ENCODE measurements around the gene ASCC3.

Gene ASCC3

DNA sequence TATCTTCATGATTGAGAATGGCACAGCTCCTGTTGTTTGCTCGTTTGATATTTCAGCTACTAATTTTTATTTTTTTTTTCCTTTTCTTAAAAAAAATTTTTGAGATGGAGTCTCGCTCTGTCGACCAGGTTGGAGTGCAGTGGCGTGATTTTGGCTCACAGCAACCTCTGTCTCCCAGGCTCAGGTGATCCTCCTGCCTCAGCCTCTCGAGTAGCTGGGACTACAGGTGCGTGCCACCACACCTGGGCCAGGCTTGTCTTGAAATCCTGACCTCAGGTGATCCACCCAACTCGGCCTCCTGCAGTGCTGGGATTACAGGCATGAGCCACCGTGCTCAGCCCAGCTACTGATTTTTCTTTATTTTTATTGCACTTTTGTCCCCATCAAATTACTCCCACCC is 266.2 kb downstream of the ASCC3 start:
- H4K91ac ChIP-seq (ENCODE audit: low read length) = no peak overlapping the region
- no peak overlapping the region for H2AK5ac ChIP-seq (ENCODE audit: low read length, severe bottlenecking)
- H3K4me3 ChIP-seq (ENCODE audit: insufficient read depth in 1 of 2, low read depth in 1 of 2, low read length in 2 of 2) = no peak overlapping the region
- H4K8ac ChIP-seq (ENCODE audit: low read length) = no peak overlapping the region
- no peak overlapping the region for H3K4ac ChIP-seq (ENCODE audit: low read depth in 1 of 2, low read length in 2 of 2)
- H3K14ac ChIP-seq (ENCODE audit: low read length in 2 of 2) = no peak overlapping the region
- H2BK12ac ChIP-seq (ENCODE audit: low read length in 2 of 2) = no peak overlapping the region
- H3K36me3 ChIP-seq (ENCODE audit: control insufficient read depth in 1 of 2, insufficient read depth in 2 of 2, low read depth in 1 of 2, low read length in 2 of 2) = peaks cover 0 to 34% of the 10 kb centered on the region in 2 experiments
- no peak overlapping the region for H2BK120ac ChIP-seq (ENCODE audit: low read depth, low read length)
- no peak overlapping the region for H2BK5ac ChIP-seq (ENCODE audit: low read depth, low read length, poor library complexity, severe bottlenecking)
- no peaks in the 10 kb centered on the region for H3K4me1 ChIP-seq (ENCODE audit: control insufficient read depth, insufficient read depth, low read depth, low read length)
- no peak for DNase-seq
- H3K18ac ChIP-seq (ENCODE audit: low read depth in 1 of 2, low read length in 2 of 2) = no peak overlapping the region
- no peaks in the 10 kb centered on the region for H3K9me3 ChIP-seq (ENCODE audit: control insufficient read depth, low read length)
- H3K23ac ChIP-seq (ENCODE audit: low read length in 2 of 2) = no peak overlapping the region
- no peak overlapping the region for H2AFZ ChIP-seq (ENCODE audit: low read depth, low read length)
- peaks cover 4% of the 10 kb centered on the region for H3K79me1 ChIP-seq (replicated peaks; ENCODE audit: low read length, poor library complexity, severe bottlenecking)
- no peaks in the 10 kb centered on the region for H3K27me3 ChIP-seq (ENCODE audit: control insufficient read depth in 1 of 2, insufficient read depth in 1 of 2, low read length in 2 of 2)
- H2BK15ac ChIP-seq (ENCODE audit: low read depth, poor library complexity, severe bottlenecking) = no peak overlapping the region
- no peak overlapping the region for H3K27ac ChIP-seq (ENCODE audit: low read length, poor library complexity, severe bottlenecking)
- WGBS = over 99% methylated on average over 7 of the region's 8 CpGs
- no peak overlapping the region for H3K4me2 ChIP-seq (ENCODE audit: low read length, poor library complexity, severe bottlenecking)
- H3K9ac ChIP-seq (ENCODE audit: low read length) = no peak overlapping the region

DNA sequence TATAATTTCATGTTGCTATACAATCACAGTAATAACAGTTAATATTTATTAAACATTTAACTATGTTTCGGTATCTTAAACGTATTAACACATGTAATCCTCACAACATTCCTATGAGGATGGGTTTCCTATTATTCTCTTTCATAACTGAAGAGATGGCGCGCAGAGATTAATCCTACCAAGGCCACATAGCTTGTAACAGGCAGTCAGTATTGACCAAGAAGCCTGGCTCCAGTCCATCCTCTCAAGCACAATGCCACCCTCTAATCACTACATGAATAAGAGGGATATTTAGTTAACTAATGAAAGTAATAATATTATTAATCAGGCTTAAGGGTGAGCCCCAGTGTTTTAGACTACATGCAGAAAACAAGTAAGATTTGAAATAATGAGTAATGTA is 266.7 kb downstream of the ASCC3 start:
- 100% methylated on average over 4 of the region's 4 CpGs for WGBS
- Histone ChIP-seq H3K18ac (ENCODE audit: low read depth in 1 of 2, low read length in 2 of 2) (no peak overlapping the region), H3K27me3 (ENCODE audit: control insufficient read depth in 1 of 2, insufficient read depth in 1 of 2, low read length in 2 of 2) (no peaks in the 10 kb centered on the region)

DNA sequence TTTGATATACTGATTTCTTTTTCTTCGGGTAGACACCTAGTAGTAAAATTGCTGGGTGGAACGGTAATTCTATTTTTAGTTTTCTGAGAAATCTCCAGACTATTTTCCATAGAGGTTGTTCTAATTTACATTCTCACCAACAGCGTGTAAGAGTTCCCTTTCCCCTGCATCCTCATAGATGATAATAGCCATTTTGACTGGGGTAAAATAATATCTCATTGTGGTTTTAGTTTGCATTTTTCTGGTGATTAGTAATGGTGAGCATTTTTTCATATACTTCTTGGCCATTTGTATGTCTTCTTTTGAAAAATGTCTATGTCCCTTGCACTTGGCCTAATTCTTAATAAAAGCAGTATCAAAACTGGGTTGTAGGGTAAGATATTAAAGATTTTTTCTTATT is 267.5 kb downstream of the ASCC3 start:
- H3K27me3 ChIP-seq (ENCODE audit: control insufficient read depth in 1 of 2, insufficient read depth in 1 of 2, low read length in 2 of 2) = no peaks in the 10 kb centered on the region
- H3K14ac ChIP-seq (ENCODE audit: low read length in 2 of 2) = no peak overlapping the region
- no peak for DNase-seq
- H4K8ac ChIP-seq (ENCODE audit: low read length) = no peak overlapping the region
- H4K91ac ChIP-seq (ENCODE audit: low read length) = no peak overlapping the region
- H3K4me1 ChIP-seq (ENCODE audit: control insufficient read depth, insufficient read depth, low read depth, low read length) = no peaks in the 10 kb centered on the region
- no peak overlapping the region for H3K4ac ChIP-seq (ENCODE audit: low read depth in 1 of 2, low read length in 2 of 2)
- H2BK15ac ChIP-seq (ENCODE audit: low read depth, poor library complexity, severe bottlenecking) = no peak overlapping the region
- peaks cover 0 to 26% of the 10 kb centered on the region in 2 experiments for H3K36me3 ChIP-seq (ENCODE audit: control insufficient read depth in 1 of 2, insufficient read depth in 2 of 2, low read depth in 1 of 2, low read length in 2 of 2)
- H3K4me2 ChIP-seq (ENCODE audit: low read length, poor library complexity, severe bottlenecking) = no peak overlapping the region
- H2BK12ac ChIP-seq (ENCODE audit: low read length in 2 of 2) = no peak overlapping the region
- H3K27ac ChIP-seq (ENCODE audit: low read length, poor library complexity, severe bottlenecking) = no peak overlapping the region
- no peak overlapping the region for H2AFZ ChIP-seq (ENCODE audit: low read depth, low read length)
- H3K9me3 ChIP-seq (ENCODE audit: control insufficient read depth, low read length) = no peaks in the 10 kb centered on the region
- H2AK5ac ChIP-seq (ENCODE audit: low read length, severe bottlenecking) = no peak overlapping the region
- no peak overlapping the region for H3K18ac ChIP-seq (ENCODE audit: low read depth in 1 of 2, low read length in 2 of 2)
- no peak overlapping the region for H3K9ac ChIP-seq (ENCODE audit: low read length)
- H2BK5ac ChIP-seq (ENCODE audit: low read depth, low read length, poor library complexity, severe bottlenecking) = no peak overlapping the region
- peaks cover 4% of the 10 kb centered on the region for H3K79me1 ChIP-seq (replicated peaks; ENCODE audit: low read length, poor library complexity, severe bottlenecking)
- H3K4me3 ChIP-seq (ENCODE audit: insufficient read depth in 1 of 2, low read depth in 1 of 2, low read length in 2 of 2) = no peak overlapping the region
- no CpG with 5 or more reads among the region's 3 CpGs for WGBS
- H3K23ac ChIP-seq (ENCODE audit: low read length in 2 of 2) = no peak overlapping the region
- no peak overlapping the region for H2BK120ac ChIP-seq (ENCODE audit: low read depth, low read length)

More for the DNA sequence above, 266.7 kb downstream of the ASCC3 start:
- peaks cover 4% of the 10 kb centered on the region for H3K79me1 ChIP-seq (replicated peaks; ENCODE audit: low read length, poor library complexity, severe bottlenecking)
- no peak overlapping the region for H3K4me2 ChIP-seq (ENCODE audit: low read length, poor library complexity, severe bottlenecking)
- H3K4ac ChIP-seq (ENCODE audit: low read depth in 1 of 2, low read length in 2 of 2) = no peak overlapping the region
- no peaks in the 10 kb centered on the region for H3K4me1 ChIP-seq (ENCODE audit: control insufficient read depth, insufficient read depth, low read depth, low read length)
- peaks cover 0 to 31% of the 10 kb centered on the region in 2 experiments for H3K36me3 ChIP-seq (ENCODE audit: control insufficient read depth in 1 of 2, insufficient read depth in 2 of 2, low read depth in 1 of 2, low read length in 2 of 2)
- H4K91ac ChIP-seq (ENCODE audit: low read length) = no peak overlapping the region
- H3K27ac ChIP-seq (ENCODE audit: low read length, poor library complexity, severe bottlenecking) = no peak overlapping the region
- H2AK5ac ChIP-seq (ENCODE audit: low read length, severe bottlenecking) = no peak overlapping the region
- H2BK5ac ChIP-seq (ENCODE audit: low read depth, low read length, poor library complexity, severe bottlenecking) = no peak overlapping the region
- H3K9ac ChIP-seq (ENCODE audit: low read length) = no peak overlapping the region
- H2BK15ac ChIP-seq (ENCODE audit: low read depth, poor library complexity, severe bottlenecking) = no peak overlapping the region
- no peak overlapping the region for H2BK120ac ChIP-seq (ENCODE audit: low read depth, low read length)
- no peak overlapping the region for H4K8ac ChIP-seq (ENCODE audit: low read length)
- no peak overlapping the region for H3K23ac ChIP-seq (ENCODE audit: low read length in 2 of 2)
- no peak overlapping the region for H2AFZ ChIP-seq (ENCODE audit: low read depth, low read length)
- no peak for DNase-seq
- no peaks in the 10 kb centered on the region for H3K9me3 ChIP-seq (ENCODE audit: control insufficient read depth, low read length)
- H3K14ac ChIP-seq (ENCODE audit: low read length in 2 of 2) = no peak overlapping the region
- no peak overlapping the region for H3K4me3 ChIP-seq (ENCODE audit: insufficient read depth in 1 of 2, low read depth in 1 of 2, low read length in 2 of 2)
- H2BK12ac ChIP-seq (ENCODE audit: low read length in 2 of 2) = no peak overlapping the region

- H2BK120ac ChIP-seq (ENCODE audit: low read depth, low read length) = no peak overlapping the region
- H3K14ac ChIP-seq (ENCODE audit: low read length in 2 of 2) = no peak overlapping the region
- H3K9ac ChIP-seq (ENCODE audit: low read length) = no peak overlapping the region
- H3K18ac ChIP-seq (ENCODE audit: low read depth in 1 of 2, low read length in 2 of 2) = no peak overlapping the region
- no peak overlapping the region for H4K91ac ChIP-seq (ENCODE audit: low read length)
- no peaks in the 10 kb centered on the region for H3K27me3 ChIP-seq (ENCODE audit: control insufficient read depth in 1 of 2, insufficient read depth in 1 of 2, low read length in 2 of 2)
- no peak overlapping the region for H4K8ac ChIP-seq (ENCODE audit: low read length)
- H3K23ac ChIP-seq (ENCODE audit: low read length in 2 of 2) = no peak overlapping the region
- peaks cover 0 to 12% of the 10 kb centered on the region in 2 experiments for H3K36me3 ChIP-seq (ENCODE audit: control insufficient read depth in 1 of 2, insufficient read depth in 2 of 2, low read depth in 1 of 2, low read length in 2 of 2)
- H2BK5ac ChIP-seq (ENCODE audit: low read depth, low read length, poor library complexity, severe bottlenecking) = no peak overlapping the region
- H2AFZ ChIP-seq (ENCODE audit: low read depth, low read length) = no peak overlapping the region
- H2BK15ac ChIP-seq (ENCODE audit: low read depth, poor library complexity, severe bottlenecking) = no peak overlapping the region
- H3K9me3 ChIP-seq (ENCODE audit: control insufficient read depth, low read length) = no peaks in the 10 kb centered on the region
- 93% methylated on average over 2 of the region's 2 CpGs for WGBS
- H2AK5ac ChIP-seq (ENCODE audit: low read length, severe bottlenecking) = no peak overlapping the region
- H2BK12ac ChIP-seq (ENCODE audit: low read length in 2 of 2) = no peak overlapping the region
- no peaks in the 10 kb centered on the region for H3K79me1 ChIP-seq (replicated peaks; ENCODE audit: low read length, poor library complexity, severe bottlenecking)
- H3K4me3 ChIP-seq (ENCODE audit: insufficient read depth in 1 of 2, low read depth in 1 of 2, low read length in 2 of 2) = no peak overlapping the region
- no peak overlapping the region for H3K4me2 ChIP-seq (ENCODE audit: low read length, poor library complexity, severe bottlenecking)
- DNase-seq = no peak
- H3K4me1 ChIP-seq (ENCODE audit: control insufficient read depth, insufficient read depth, low read depth, low read length) = no peaks in the 10 kb centered on the region
- no peak overlapping the region for H3K27ac ChIP-seq (ENCODE audit: low read length, poor library complexity, severe bottlenecking)
- no peak overlapping the region for H3K4ac ChIP-seq (ENCODE audit: low read depth in 1 of 2, low read length in 2 of 2)
These were observed 269.0 kb downstream of the ASCC3 start for GRCh38 chr6:100612094-100612493.

Measured in mesenchymal stem cell (in vitro differentiated cells and primary cell).